ENCODE data around the gene PALLD.

The PALLD gene

GRCh38 chr4:168765726-168766125 lies 268.9 kb downstream of the PALLD start:
- DNase-seq (ENCODE audit: low spot score) = no peak

GRCh38 chr4:168766604-168767316 lies 269.9 kb downstream of the PALLD start:
- DNase-seq (ENCODE audit: low spot score) = no peak

GRCh38 chr4:168769416-168769815 lies 272.6 kb downstream of the PALLD start:
- DNase-seq (ENCODE audit: low spot score) = no peak

- DNase-seq (ENCODE audit: low spot score) = no peak
Measured at GRCh38 chr4:168769837-168770236, 273.0 kb downstream of the PALLD start.

- no peak for DNase-seq (ENCODE audit: low spot score)
Measured at GRCh38 chr4:168771251-168771650, 274.4 kb downstream of the PALLD start.

- DNase-seq (ENCODE audit: low spot score) = no peak
Measured at GRCh38 chr4:168773388-168774195, 276.7 kb downstream of the PALLD start.

- DNase-seq (ENCODE audit: low spot score) = no peak
Measured at GRCh38 chr4:168776382-168776781, 279.5 kb downstream of the PALLD start.

- DNase-seq (ENCODE audit: low spot score) = no peak
Measured at GRCh38 chr4:168777277-168777965, 280.6 kb downstream of the PALLD start.

- no peak for DNase-seq (ENCODE audit: low spot score)
Measured at GRCh38 chr4:168781341-168781740, 284.5 kb downstream of the PALLD start.

GRCh38 chr4:168781926-168782325 lies 285.1 kb downstream of the PALLD start:
- no peak for DNase-seq (ENCODE audit: low spot score)

GRCh38 chr4:168782439-168782838 lies 285.6 kb downstream of the PALLD start:
- DNase-seq (ENCODE audit: low spot score) = no peak

GRCh38 chr4:168784786-168785461 lies 288.1 kb downstream of the PALLD start:
- DNase-seq (ENCODE audit: low spot score) = no peak

- no peak for DNase-seq (ENCODE audit: low spot score)
Measured at GRCh38 chr4:168787334-168787733, 290.5 kb downstream of the PALLD start.

- DNase-seq (ENCODE audit: low spot score) = no peak
Measured at GRCh38 chr4:168787801-168788595, 291.1 kb downstream of the PALLD start.

- DNase-seq (ENCODE audit: low spot score) = no peak
Measured at GRCh38 chr4:168790898-168791297, 294.0 kb downstream of the PALLD start.

GRCh38 chr4:168791376-168791775 lies 294.5 kb downstream of the PALLD start:
- DNase-seq (ENCODE audit: low spot score) = no peak

- no peak for DNase-seq (ENCODE audit: low spot score)
Measured at GRCh38 chr4:168793542-168793941, 296.7 kb downstream of the PALLD start.

- no peak for DNase-seq (ENCODE audit: low spot score)
Measured at GRCh38 chr4:168794092-168794707, 297.3 kb downstream of the PALLD start.

GRCh38 chr4:168794881-168795280 lies 298.0 kb downstream of the PALLD start:
- DNase-seq (ENCODE audit: low spot score) = no peak

- no peak for DNase-seq (ENCODE audit: low spot score)
Measured at GRCh38 chr4:168795346-168795745, 298.5 kb downstream of the PALLD start.
